HEK293T (cell line): ENCODE data around the gene RNF34.

Experiments
- CTCF ChIA-PET: fragments of 350-600 bp; formaldehyde crosslinking; extraction: SDS; loops from one replicate; lab custom pipeline; 2021; ENCODE audit warnings: antibody characterized with exemption, inconsistent platforms; lab: Yijun Ruan, JAX
- POLR2A ChIA-PET: fragments of 350-600 bp; formaldehyde crosslinking; extraction: SDS; loops from one replicate; lab custom pipeline; 2020; ENCODE audit warnings: antibody characterized with exemption, inconsistent platforms; lab: Yijun Ruan, JAX
- DNase-seq: peaks from one replicate; pipeline ENCODE4 v3.0.0; 2012; ENCODE audit warnings: mixed read lengths; ENCODE audit errors: extremely low spot score
- ARNT ChIP-seq: fragments of 450-650 bp; IDR thresholded peaks from 2 replicates; pipeline ENCODE4 v1.6.1; 2017; ENCODE audit warnings: mild to moderate bottlenecking
- BHLHE40 ChIP-seq: fragments of 450-650 bp; IDR thresholded peaks from 2 replicates; pipeline ENCODE4 v1.6.1; 2016; ENCODE audit warnings: mild to moderate bottlenecking, moderate library complexity, borderline replicate concordance
- CTBP1 ChIP-seq: fragments of 450-650 bp; IDR thresholded peaks from 2 replicates; pipeline ENCODE4 v1.6.1; 2016; ENCODE audit warnings: borderline replicate concordance
- ELF4 ChIP-seq: fragments of 450-650 bp; IDR thresholded peaks from 2 replicates; pipeline ENCODE4 v1.6.1; 2017; ENCODE audit warnings: antibody characterized with exemption
- FOXA1 ChIP-seq: fragments of 450-650 bp; IDR thresholded peaks from 2 replicates; pipeline ENCODE4 v1.6.1; 2016; ENCODE audit warnings: mild to moderate bottlenecking
- FOXK2 ChIP-seq: fragments of 450-650 bp; IDR thresholded peaks from 2 replicates; pipeline ENCODE4 v1.6.1; 2016; ENCODE audit warnings: mild to moderate bottlenecking
- FOXM1 ChIP-seq: fragments of 450-650 bp; IDR thresholded peaks from 2 replicates; pipeline ENCODE4 v1.6.1; 2017; ENCODE audit warnings: mild to moderate bottlenecking, borderline replicate concordance
- HDGF ChIP-seq: fragments of 450-650 bp; IDR thresholded peaks from 2 replicates; pipeline ENCODE4 v1.6.1; 2017; ENCODE audit warnings: antibody characterized with exemption, borderline replicate concordance
- L3MBTL2 ChIP-seq: fragments of 450-650 bp; conservative IDR thresholded peaks from 2 replicates; pipeline ENCODE4 v1.6.1; 2016; ENCODE audit warnings: mild to moderate bottlenecking
- LEF1 ChIP-seq: fragments of 450-650 bp; IDR thresholded peaks from 2 replicates; pipeline ENCODE4 v1.6.1; 2017; ENCODE audit warnings: mild to moderate bottlenecking, borderline replicate concordance
- NFRKB ChIP-seq: fragments of 450-650 bp; IDR thresholded peaks from 2 replicates; pipeline ENCODE4 v1.6.1; 2016; ENCODE audit warnings: mild to moderate bottlenecking, moderate library complexity
- SP1 ChIP-seq: fragments of 450-650 bp; IDR thresholded peaks from 2 replicates; pipeline ENCODE4 v1.6.1; 2017
- SUZ12 ChIP-seq: fragments of 450-650 bp; IDR thresholded peaks from 2 replicates; pipeline ENCODE4 v1.6.1; 2016; ENCODE audit warnings: mild to moderate bottlenecking
- TARDBP ChIP-seq: fragments of 450-650 bp; IDR thresholded peaks from 2 replicates; pipeline ENCODE4 v1.6.1; 2016
- ZNF384 ChIP-seq: fragments of 450-650 bp; IDR thresholded peaks from 2 replicates; pipeline ENCODE4 v1.6.1; 2016
- TF ChIP-seq, protein P1 (sequence below): fragments of 450-650 bp; IDR thresholded peaks from 2 replicates; pipeline ENCODE4 v1.6.1; 2016

The RNF34 gene

DNA sequence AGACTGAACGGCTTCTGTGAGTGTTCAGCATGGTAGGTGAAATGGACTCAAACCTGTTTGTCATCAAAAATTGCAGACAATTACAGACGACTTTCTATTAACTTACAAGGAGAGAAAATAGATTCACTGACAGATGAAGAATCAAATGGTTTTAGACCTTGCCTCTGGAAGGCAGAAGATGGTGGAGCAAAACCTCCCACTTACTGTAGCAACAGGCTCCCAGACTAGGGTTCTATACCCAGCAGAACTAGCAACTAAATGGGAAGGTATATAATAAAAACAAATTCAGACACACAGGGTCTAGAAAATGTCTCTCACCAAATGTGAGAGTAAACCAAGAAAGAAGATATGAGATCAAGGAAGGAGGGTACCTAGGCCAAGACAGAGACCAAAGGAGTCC, 36.8 kb downstream of the RNF34 start:
- no peak for DNase-seq
- no peak for TF ChIP-seq LEF1
- TF ChIP-seq FOXK2 = no peak
- TF ChIP-seq NFRKB = no peak
- TF ChIP-seq, protein P1, sequence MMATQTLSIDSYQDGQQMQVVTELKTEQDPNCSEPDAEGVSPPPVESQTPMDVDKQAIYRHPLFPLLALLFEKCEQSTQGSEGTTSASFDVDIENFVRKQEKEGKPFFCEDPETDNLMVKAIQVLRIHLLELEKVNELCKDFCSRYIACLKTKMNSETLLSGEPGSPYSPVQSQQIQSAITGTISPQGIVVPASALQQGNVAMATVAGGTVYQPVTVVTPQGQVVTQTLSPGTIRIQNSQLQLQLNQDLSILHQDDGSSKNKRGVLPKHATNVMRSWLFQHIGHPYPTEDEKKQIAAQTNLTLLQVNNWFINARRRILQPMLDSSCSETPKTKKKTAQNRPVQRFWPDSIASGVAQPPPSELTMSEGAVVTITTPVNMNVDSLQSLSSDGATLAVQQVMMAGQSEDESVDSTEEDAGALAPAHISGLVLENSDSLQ = no peak
- TF ChIP-seq FOXM1 = no peak
- no peak for TF ChIP-seq ARNT
- no peak for TF ChIP-seq TARDBP
- no peak for TF ChIP-seq BHLHE40
- TF ChIP-seq ZNF384 = no peak
- no peak for TF ChIP-seq FOXA1
- no peak for TF ChIP-seq HDGF
- TF ChIP-seq L3MBTL2 = no peak
- CTCF ChIA-PET = no interaction called here
- POLR2A ChIA-PET = interaction anchor here (0.6 kb wide), 1 partner anchor 85 kb away, joined by 3 read pairs; no protein-coding TSS in a partner anchor

DNA sequence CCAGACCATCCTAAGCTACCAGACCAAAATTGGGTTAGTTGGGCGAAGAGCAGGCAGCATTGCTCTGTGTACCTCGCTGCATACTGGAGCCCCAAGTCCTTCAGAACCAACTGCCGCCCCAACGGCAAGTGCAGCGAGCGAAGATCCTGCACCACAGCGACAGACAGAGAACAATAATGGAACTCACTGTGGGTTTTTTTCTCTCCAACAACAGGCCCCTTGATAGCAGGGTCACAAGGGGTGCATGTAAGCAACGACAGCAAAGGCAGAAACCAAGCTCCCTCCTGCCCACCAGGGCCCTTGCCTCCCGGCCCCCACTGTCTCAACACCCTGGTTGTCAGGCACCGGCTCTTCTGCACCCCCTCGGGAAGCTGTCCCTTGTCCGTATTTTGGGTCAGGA, 39.0 kb downstream of the RNF34 start:
- no peak for TF ChIP-seq CTBP1
- TF ChIP-seq SP1 = no peak
- TF ChIP-seq FOXA1 = no peak
- TF ChIP-seq, protein P1 = no peak
- no peak for TF ChIP-seq FOXK2
- TF ChIP-seq SUZ12 = no peak
- TF ChIP-seq ZNF384 = no peak
- TF ChIP-seq LEF1 = no peak
- no peak for TF ChIP-seq FOXM1
- no peak for TF ChIP-seq ARNT
- no peak for TF ChIP-seq NFRKB
- TF ChIP-seq ELF4 = no peak
- no peak for TF ChIP-seq BHLHE40
- no peak for TF ChIP-seq L3MBTL2
- TF ChIP-seq TARDBP = no peak
- TF ChIP-seq HDGF = no peak
- ChIA-PET CTCF (interaction anchor here (1.2 kb wide), 1 partner anchor 104 kb away, joined by 3 read pairs; no protein-coding TSS in a partner anchor), POLR2A (interaction anchor here (0.6 kb wide), 1 partner anchor 144 kb away, joined by 3 read pairs; no protein-coding TSS in a partner anchor)
- DNase-seq = no peak

DNA sequence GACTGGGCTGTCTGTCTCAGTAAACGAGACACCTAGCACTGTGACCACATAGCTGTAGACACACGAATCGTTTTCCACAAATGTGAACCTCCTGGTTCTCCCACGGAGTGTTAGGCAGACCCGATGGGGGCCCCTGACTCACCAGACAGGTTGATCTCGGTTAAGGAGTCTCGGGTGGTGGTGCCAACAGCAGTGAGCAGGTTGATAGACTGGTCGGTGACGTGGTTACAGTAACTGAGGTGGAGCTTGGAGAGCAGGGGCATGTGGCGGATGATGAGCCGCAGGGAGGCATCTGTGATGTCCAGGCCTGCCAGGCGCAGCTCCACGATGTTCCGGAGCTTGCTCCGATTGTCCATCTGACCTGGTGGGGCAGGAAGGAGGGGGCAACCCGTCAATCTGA, 39.8 kb downstream of the RNF34 start:
- ChIA-PET CTCF (no interaction called here), POLR2A (interaction anchor here (1.1 kb wide), 1 partner anchor 88 kb away, joined by 3 read pairs; the partner anchor contains the start of gene ANAPC5)
- DNase-seq = no peak
- TF ChIP-seq LEF1 (no peak), ELF4 (no peak), HDGF (no peak), SUZ12 (no peak), ZNF384 (no peak), FOXK2 (no peak), FOXA1 (no peak), SP1 (no peak)

DNA sequence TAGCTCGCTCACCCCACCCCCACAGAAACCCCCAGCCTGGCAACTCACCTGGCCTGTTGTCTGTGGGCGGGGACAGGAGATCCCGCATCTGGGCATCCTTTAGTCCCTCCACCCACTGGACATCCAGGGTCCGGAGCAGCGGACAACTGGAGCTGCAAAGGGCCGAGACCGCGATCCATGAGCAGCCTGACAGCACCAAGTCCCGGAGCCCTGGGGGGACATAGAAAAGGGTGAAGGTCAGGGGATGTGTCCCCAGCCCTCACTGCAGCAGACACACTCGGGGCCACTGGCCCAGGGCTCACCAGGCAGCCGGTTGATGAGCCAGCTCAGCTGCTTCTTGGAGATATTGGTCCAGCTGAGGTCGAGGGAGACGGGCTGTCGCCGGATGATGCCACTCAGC, 40.9 kb downstream of the RNF34 start:
- TF ChIP-seq ARNT = no peak
- TF ChIP-seq FOXA1 = no peak
- TF ChIP-seq BHLHE40 = no peak
- no peak for TF ChIP-seq TARDBP
- TF ChIP-seq NFRKB = no peak
- no peak for TF ChIP-seq HDGF
- TF ChIP-seq SP1 = no peak
- TF ChIP-seq CTBP1 = no peak
- TF ChIP-seq ELF4 = no peak
- TF ChIP-seq FOXK2 = no peak
- TF ChIP-seq ZNF384 = no peak
- no peak for TF ChIP-seq FOXM1
- no peak for TF ChIP-seq SUZ12
- no peak for TF ChIP-seq L3MBTL2
- ChIA-PET POLR2A (no interaction called here), CTCF (no interaction called here)
- no peak for DNase-seq

DNA sequence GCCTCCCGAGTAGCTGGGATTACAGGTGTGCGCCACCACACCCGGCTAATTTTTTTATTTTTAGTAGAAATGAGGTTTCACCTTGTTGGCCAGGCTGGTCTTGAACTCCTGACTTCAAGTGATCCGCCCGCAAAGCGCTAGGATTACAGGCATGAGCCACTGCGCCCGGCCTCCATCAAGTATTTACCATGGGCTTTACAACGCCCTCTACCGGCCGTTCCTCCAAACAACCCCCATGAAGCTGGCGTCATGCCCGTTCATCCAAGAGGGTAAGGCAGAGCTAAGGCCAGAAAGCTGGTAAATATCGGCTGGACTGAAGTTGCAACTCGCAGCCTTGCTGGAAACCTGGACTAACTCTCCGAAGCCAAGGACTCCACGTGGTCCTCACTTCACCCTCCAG, 41.6 kb downstream of the RNF34 start:
- POLR2A ChIA-PET = interaction anchor here (2.6 kb wide), 1 partner anchor 89 kb away, joined by 11 read pairs; the partner anchor contains the start of gene ANAPC5
- CTCF ChIA-PET = interaction anchor here (0.6 to 1.9 kb wide), 5 partner anchors 9 to 381 kb away, joined by 3 to 8 read pairs (median 3); no protein-coding TSS in a partner anchor
- DNase-seq = no peak
- TF ChIP-seq CTBP1 = no peak
- no peak for TF ChIP-seq SUZ12
- TF ChIP-seq FOXK2 = no peak
- no peak for TF ChIP-seq NFRKB
- TF ChIP-seq BHLHE40 = no peak
- no peak for TF ChIP-seq L3MBTL2
- no peak for TF ChIP-seq HDGF
- TF ChIP-seq TARDBP = no peak
- TF ChIP-seq FOXA1 = no peak
- no peak for TF ChIP-seq ELF4
- TF ChIP-seq, protein P1 = no peak
